Head of caudate nucleus (tissue), 42 donors: Measurements from ENCODE around the gene OAS3.
"Not testable (repeated sequence)": the region's sequence is repeated elsewhere in the genome, so short reads cannot be mapped to it uniquely, and the experiment has no call there.

ENCODE experiments used
- DNase-seq, 42 donors: peaks; one replicate each; pipeline versions ENCODE4 v3.0.0 to v3.0.0-alpha.2; 2020 to 2021; ENCODE audit warnings: mixed read lengths in 7 of 42
- intact Hi-C: fragments of 100-400 bp; cut with DNase I; formaldehyde crosslinking; loops from one replicate; pipeline ENCODE4 v1.15.0; 2022

OAS3 gene

GRCh38 chr12:112945515-112945914 lies 7.2 kb downstream of the OAS3 start:
- no peak for DNase-seq
- intact Hi-C loops = no loop called here

- intact Hi-C loops = no loop called here
- DNase-seq = peak in 2 of 42 donors; percentile 10 to 40
Measured at GRCh38 chr12:112946236-112947000, 8.1 kb downstream of the OAS3 start.

GRCh38 chr12:112947314-112947713 lies 9.0 kb downstream of the OAS3 start:
- no peak for DNase-seq

GRCh38 chr12:112947761-112948160 lies 9.5 kb downstream of the OAS3 start:
- intact Hi-C loops = no loop called here

More at GRCh38 chr12:112947314-112947713, 9.0 kb downstream of the OAS3 start:
- intact Hi-C loops = no loop called here

GRCh38 chr12:112948806-112949205 lies 10.5 kb downstream of the OAS3 start:
- no peak for DNase-seq
- intact Hi-C loops = no loop called here

More at GRCh38 chr12:112947761-112948160, 9.5 kb downstream of the OAS3 start:
- no peak for DNase-seq

GRCh38 chr12:112950701-112951100 lies 12.4 kb downstream of the OAS3 start:
- no peak for DNase-seq
- intact Hi-C loops = no loop called here

GRCh38 chr12:112957125-112957524 lies 18.9 kb downstream of the OAS3 start:
- DNase-seq, intact Hi-C loops: not testable (repeated sequence)

GRCh38 chr12:112961074-112961473 lies 22.8 kb downstream of the OAS3 start:
- intact Hi-C loops = no loop called here
- no peak for DNase-seq

GRCh38 chr12:112961536-112961935 lies 23.3 kb downstream of the OAS3 start:
- no peak for DNase-seq

GRCh38 chr12:112962561-112962960 lies 24.3 kb downstream of the OAS3 start:
- DNase-seq = no peak

More at GRCh38 chr12:112961536-112961935, 23.3 kb downstream of the OAS3 start:
- intact Hi-C loops = no loop called here

GRCh38 chr12:112963227-112963861 lies 25.1 kb downstream of the OAS3 start:
- peak in 19 of 42 donors; percentile 21 to 63 (median 34) for DNase-seq
- intact Hi-C loops = no loop called here

More at GRCh38 chr12:112962561-112962960, 24.3 kb downstream of the OAS3 start:
- intact Hi-C loops = no loop called here

- no peak for DNase-seq
- intact Hi-C loops = no loop called here
Measured at GRCh38 chr12:112964067-112964670, 25.9 kb downstream of the OAS3 start.

GRCh38 chr12:112964915-112965314 lies 26.6 kb downstream of the OAS3 start:
- intact Hi-C loops = no loop called here
- DNase-seq = no peak

GRCh38 chr12:112965643-112966042 lies 27.4 kb downstream of the OAS3 start:
- no peak for DNase-seq
- intact Hi-C loops = no loop called here

- DNase-seq = no peak
- intact Hi-C loops = no loop called here
Measured at GRCh38 chr12:112967306-112967705, 29.0 kb downstream of the OAS3 start.

- intact Hi-C loops = no loop called here
- no peak for DNase-seq
Measured at GRCh38 chr12:112967858-112968257, 29.6 kb downstream of the OAS3 start.

GRCh38 chr12:112969547-112970306 lies 31.5 kb downstream of the OAS3 start:
- no peak for DNase-seq
- intact Hi-C loops = no loop called here

- no peak for DNase-seq
- intact Hi-C loops = no loop called here
Measured at GRCh38 chr12:112970391-112970790, 32.1 kb downstream of the OAS3 start.

- DNase-seq = no peak
- intact Hi-C loops = no loop called here
Measured at GRCh38 chr12:112971248-112971647, 33.0 kb downstream of the OAS3 start.
